PC-9 (cell line): Measurements from ENCODE around the gene PITPNM3. TPM values are rescaled to one million over a fixed set of nuclear protein-coding genes. Genes with fewer than 3 reads are reported as not detected.

ENCODE experiments used
- BruUV-seq: library from RNA; stranded (reverse); fragments of 400-500 nt; replicated peaks from 2 replicates; lab custom pipeline; 2021; lab: Mats Ljungman, UMichigan
- CTCF ChIA-PET: fragments of 300-600 bp; sonication (Branson Sonifier 250); formaldehyde crosslinking; loops from one replicate; lab custom pipeline; 2022; ENCODE audit warnings: antibody characterized with exemption; lab: Charles Lee
- POLR2A ChIA-PET: fragments of 300-600 bp; sonication (Branson Sonifier 250); formaldehyde crosslinking; loops from one replicate; lab custom pipeline; 2022; ENCODE audit warnings: antibody characterized with exemption; ENCODE audit not compliant: unreplicated experiment; lab: Charles Lee
- DNase-seq, 2 experiments: peaks; one replicate each; pipeline versions ENCODE4 v3.0.0 to v3.0.0-alpha.2; 2015 to 2022; ENCODE audit warnings: mixed read lengths in 1 of 2
- H2AFZ ChIP-seq: fragments of 200-600 bp; sonication (generic); 2 replicates; pipeline ENCODE4 v1.8.1; 2017; ENCODE audit warnings: antibody characterized with exemption
- H3F3A ChIP-seq: fragments of 200-600 bp; sonication (generic); 2 replicates; pipeline ENCODE4 v1.8.1; 2017; ENCODE audit warnings: antibody characterized with exemption, mild to moderate bottlenecking, low read depth; ENCODE audit not compliant: insufficient read depth
- H3K27ac ChIP-seq: fragments of 200-600 bp; sonication (generic); 2 replicates; pipeline ENCODE4 v1.6.1; 2016; ENCODE audit warnings: mixed run types
- H3K27me3 ChIP-seq: fragments of 200-600 bp; sonication (generic); 2 replicates; pipeline ENCODE4 v1.6.1; 2016; ENCODE audit warnings: low read depth, mixed run types; ENCODE audit not compliant: insufficient read depth
- H3K36me3 ChIP-seq: fragments of 200-600 bp; sonication (generic); 2 replicates; pipeline ENCODE4 v1.6.1; 2016; ENCODE audit warnings: low read depth, mixed run types
- H3K4me1 ChIP-seq: fragments of 200-600 bp; sonication (generic); replicated peaks from 2 replicates; pipeline ENCODE4 v1.6.1; 2016; ENCODE audit warnings: mixed run types; ENCODE audit not compliant: insufficient read depth
- H3K4me2 ChIP-seq: fragments of 200-600 bp; sonication (generic); 2 replicates; pipeline ENCODE4 v1.6.1; 2017; ENCODE audit warnings: mixed run types
- H3K4me3 ChIP-seq: fragments of 200-600 bp; sonication (generic); 2 replicates; pipeline ENCODE4 v1.6.1; 2016; ENCODE audit warnings: mixed run types
- H3K79me2 ChIP-seq: fragments of 200-600 bp; sonication (generic); 2 replicates; pipeline ENCODE4 v1.6.1; 2017; ENCODE audit warnings: low read depth, mixed run types
- H3K9me2 ChIP-seq: fragments of 200-600 bp; sonication (generic); 2 replicates; pipeline ENCODE4 v1.8.1; 2017; ENCODE audit warnings: mild to moderate bottlenecking; ENCODE audit not compliant: insufficient read depth
- H3K9me3 ChIP-seq: fragments of 200-600 bp; sonication (generic); 2 replicates; pipeline ENCODE4 v1.8.1; 2016; ENCODE audit warnings: low read depth; ENCODE audit not compliant: insufficient read depth
- H4K20me1 ChIP-seq: fragments of 200-600 bp; sonication (generic); 2 replicates; pipeline ENCODE4 v1.8.1; 2017; ENCODE audit not compliant: insufficient read depth
- EZH2 ChIP-seq: fragments of 200-600 bp; sonication (generic); IDR thresholded peaks from 2 replicates; pipeline ENCODE4 v1.8.0; 2017; ENCODE audit warnings: antibody characterized with exemption, low read depth
- intact Hi-C: fragments of 100-400 bp; cut with micrococcal nuclease; formaldehyde crosslinking; loops from one replicate; pipeline ENCODE4 v1.10.0; 2022; ENCODE audit not compliant: unreplicated experiment
- total RNA-seq: library from RNA; stranded (reverse); gene quantifications from 2 replicates; pipeline ENCODE4 v1.2.3, GENCODE V29; 2021
- TF ChIP-seq, protein P1 (sequence below): fragments of 200-600 bp; sonication (generic); conservative IDR thresholded peaks from 2 replicates; pipeline ENCODE4 v1.6.1; 2017; ENCODE audit warnings: mixed run types, antibody characterized with exemption, mild to moderate bottlenecking, moderate library complexity

The PITPNM3 gene
- total RNA-seq, 1 experiment from 2014 or later: 16.9 TPM

DNA sequence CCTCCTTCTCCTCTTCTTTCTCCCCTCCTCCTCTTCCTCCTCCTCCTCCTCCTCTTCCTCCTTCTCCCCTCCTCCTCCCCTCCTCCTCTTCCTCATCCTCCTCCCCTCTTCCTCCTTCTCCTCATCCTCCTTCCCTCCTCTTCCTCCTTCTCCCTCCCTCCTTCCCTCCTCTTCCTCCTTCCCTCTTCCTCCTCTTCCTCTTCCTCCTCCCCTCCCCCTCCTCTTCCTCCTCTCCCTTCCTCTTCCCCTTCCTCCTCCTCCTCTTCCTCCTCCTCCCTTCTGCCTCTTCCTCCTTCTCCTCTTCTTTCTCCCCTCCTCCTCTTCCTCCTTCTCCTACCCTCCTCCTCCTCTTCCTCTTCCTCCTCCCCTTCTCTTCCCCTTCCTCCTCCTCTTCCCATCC lies 5.1 kb upstream of the PITPNM3 start:
- Histone ChIP-seq H3K4me1 (peaks cover 8% of the 10 kb centered on the region; the same call in 1 of the 2 replicates), H3K27me3 (no peaks in the 10 kb centered on the region), H3K9me2 (no peaks in the 10 kb centered on the region), H3K9me3 (no peaks in the 10 kb centered on the region), H3K4me3 (no peak overlapping the region), H3K4me2 (no peak overlapping the region), H3F3A (peaks cover 9% of the 10 kb centered on the region; the same call in 1 of the 2 replicates), H3K27ac (no peak overlapping the region), H3K79me2 (no peaks in the 10 kb centered on the region), H3K36me3 (no peaks in the 10 kb centered on the region), H4K20me1 (no peaks in the 10 kb centered on the region), H2AFZ (no peak overlapping the region)
- ChIA-PET CTCF (no interaction called here), POLR2A (no interaction called here)
- DNase-seq: no peak
- TF ChIP-seq, protein P1, sequence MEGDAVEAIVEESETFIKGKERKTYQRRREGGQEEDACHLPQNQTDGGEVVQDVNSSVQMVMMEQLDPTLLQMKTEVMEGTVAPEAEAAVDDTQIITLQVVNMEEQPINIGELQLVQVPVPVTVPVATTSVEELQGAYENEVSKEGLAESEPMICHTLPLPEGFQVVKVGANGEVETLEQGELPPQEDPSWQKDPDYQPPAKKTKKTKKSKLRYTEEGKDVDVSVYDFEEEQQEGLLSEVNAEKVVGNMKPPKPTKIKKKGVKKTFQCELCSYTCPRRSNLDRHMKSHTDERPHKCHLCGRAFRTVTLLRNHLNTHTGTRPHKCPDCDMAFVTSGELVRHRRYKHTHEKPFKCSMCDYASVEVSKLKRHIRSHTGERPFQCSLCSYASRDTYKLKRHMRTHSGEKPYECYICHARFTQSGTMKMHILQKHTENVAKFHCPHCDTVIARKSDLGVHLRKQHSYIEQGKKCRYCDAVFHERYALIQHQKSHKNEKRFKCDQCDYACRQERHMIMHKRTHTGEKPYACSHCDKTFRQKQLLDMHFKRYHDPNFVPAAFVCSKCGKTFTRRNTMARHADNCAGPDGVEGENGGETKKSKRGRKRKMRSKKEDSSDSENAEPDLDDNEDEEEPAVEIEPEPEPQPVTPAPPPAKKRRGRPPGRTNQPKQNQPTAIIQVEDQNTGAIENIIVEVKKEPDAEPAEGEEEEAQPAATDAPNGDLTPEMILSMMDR: no peak
- no peak for TF ChIP-seq EZH2
- BruUV-seq: no TSS peak
- intact Hi-C loops: no loop called here

DNA sequence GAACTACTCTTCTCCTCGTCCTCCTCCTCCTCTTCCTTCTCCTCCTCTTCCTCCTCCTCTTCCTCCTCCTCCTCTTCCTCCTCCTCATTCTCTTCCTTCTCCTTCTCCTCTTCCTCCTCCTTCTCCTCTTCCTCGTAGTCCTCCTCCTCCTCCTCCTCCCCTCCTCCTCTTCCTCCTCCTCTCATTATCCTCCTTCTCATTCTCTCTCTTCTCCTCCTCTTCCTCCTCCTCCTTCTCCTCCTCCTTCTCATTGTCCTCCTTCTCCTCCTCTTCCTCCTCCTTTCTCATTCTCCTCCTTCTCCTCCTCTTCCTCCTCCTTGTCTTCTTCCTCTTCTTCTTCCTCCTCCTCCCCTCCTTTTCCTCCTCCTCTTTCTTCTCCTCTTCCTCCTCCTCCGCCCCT lies 4.1 kb upstream of the PITPNM3 start:
- H3K9me3 ChIP-seq: no peaks in the 10 kb centered on the region
- peaks cover 9% of the 10 kb centered on the region; the same call in 1 of the 2 replicates for H3F3A ChIP-seq
- no TSS peak for BruUV-seq
- no peaks in the 10 kb centered on the region for H3K9me2 ChIP-seq
- H3K4me1 ChIP-seq: peaks cover 11% of the 10 kb centered on the region
- no peak for TF ChIP-seq EZH2
- TF ChIP-seq, protein P1: no peak
- no peaks in the 10 kb centered on the region for H4K20me1 ChIP-seq
- H3K4me2 ChIP-seq: no peak overlapping the region
- no peaks in the 10 kb centered on the region for H3K27me3 ChIP-seq
- no peak overlapping the region for H2AFZ ChIP-seq
- H3K4me3 ChIP-seq: no peak overlapping the region
- no peaks in the 10 kb centered on the region for H3K79me2 ChIP-seq
- H3K36me3 ChIP-seq: no peaks in the 10 kb centered on the region
- CTCF ChIA-PET: no interaction called here
- POLR2A ChIA-PET: no interaction called here
- no peak for DNase-seq
- no peak overlapping the region for H3K27ac ChIP-seq
- intact Hi-C loops: no loop called here

DNA sequence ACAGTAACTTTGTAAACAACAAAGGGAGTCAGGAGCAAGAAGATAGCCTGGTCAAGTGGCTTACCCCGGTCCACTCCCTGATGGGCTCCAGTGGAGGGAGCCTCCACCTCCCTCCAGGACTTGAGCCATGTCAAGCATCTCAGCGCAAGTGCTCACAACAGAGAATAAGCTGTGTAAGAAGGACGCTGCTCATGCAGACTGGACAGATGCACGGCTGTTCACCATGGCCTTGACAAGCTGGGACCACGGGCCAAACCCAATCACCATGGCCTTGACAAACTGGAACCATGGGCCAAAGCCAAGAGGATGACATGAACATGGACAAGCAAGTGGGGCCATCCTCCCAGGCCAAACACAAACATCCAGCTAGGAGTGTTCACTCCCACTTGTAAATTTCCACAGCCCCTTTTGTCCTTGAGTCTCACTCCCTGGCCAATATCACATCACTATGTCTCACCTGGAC lies 3.4 kb upstream of the PITPNM3 start:
- ChIA-PET POLR2A (no interaction called here), CTCF (interaction anchor here (0.6 to 1.5 kb wide), 2 partner anchors 86 to 88 kb away, joined by 3 read pairs; no protein-coding TSS in a partner anchor)
- Histone ChIP-seq H3K9me3 (no peaks in the 10 kb centered on the region), H3K9me2 (no peaks in the 10 kb centered on the region), H3K27me3 (no peaks in the 10 kb centered on the region), H3K4me1 (peaks cover 18% of the 10 kb centered on the region), H4K20me1 (no peaks in the 10 kb centered on the region), H2AFZ (no peak overlapping the region), H3F3A (peaks cover 11% of the 10 kb centered on the region; the same call in 1 of the 2 replicates), H3K36me3 (no peaks in the 10 kb centered on the region), H3K27ac (no peak overlapping the region), H3K79me2 (no peaks in the 10 kb centered on the region), H3K4me3 (no peak overlapping the region), H3K4me2 (no peak overlapping the region)
- no peak for DNase-seq
- intact Hi-C loops: loop anchor here (2.0 kb wide), 1 partner anchor 17 kb away; no protein-coding TSS in a partner anchor
- TF ChIP-seq EZH2: no peak
- TF ChIP-seq, protein P1: no peak
- no TSS peak for BruUV-seq
